ENCODE results near the gene CLMN.

Gene CLMN

GRCh38 chr14:95294834-95295599, 24.7 kb downstream of the CLMN start:
- H3K4me3 ChIP-seq (ENCODE audit: low read depth, low read length), result no peak overlapping the region
- TF ChIP-seq, protein P1, sequence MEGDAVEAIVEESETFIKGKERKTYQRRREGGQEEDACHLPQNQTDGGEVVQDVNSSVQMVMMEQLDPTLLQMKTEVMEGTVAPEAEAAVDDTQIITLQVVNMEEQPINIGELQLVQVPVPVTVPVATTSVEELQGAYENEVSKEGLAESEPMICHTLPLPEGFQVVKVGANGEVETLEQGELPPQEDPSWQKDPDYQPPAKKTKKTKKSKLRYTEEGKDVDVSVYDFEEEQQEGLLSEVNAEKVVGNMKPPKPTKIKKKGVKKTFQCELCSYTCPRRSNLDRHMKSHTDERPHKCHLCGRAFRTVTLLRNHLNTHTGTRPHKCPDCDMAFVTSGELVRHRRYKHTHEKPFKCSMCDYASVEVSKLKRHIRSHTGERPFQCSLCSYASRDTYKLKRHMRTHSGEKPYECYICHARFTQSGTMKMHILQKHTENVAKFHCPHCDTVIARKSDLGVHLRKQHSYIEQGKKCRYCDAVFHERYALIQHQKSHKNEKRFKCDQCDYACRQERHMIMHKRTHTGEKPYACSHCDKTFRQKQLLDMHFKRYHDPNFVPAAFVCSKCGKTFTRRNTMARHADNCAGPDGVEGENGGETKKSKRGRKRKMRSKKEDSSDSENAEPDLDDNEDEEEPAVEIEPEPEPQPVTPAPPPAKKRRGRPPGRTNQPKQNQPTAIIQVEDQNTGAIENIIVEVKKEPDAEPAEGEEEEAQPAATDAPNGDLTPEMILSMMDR (IDR thresholded peaks at IDR 0.05; ENCODE audit: borderline replicate concordance, insufficient read depth, low read depth, low read length), result no peak

- TF ChIP-seq, protein P1 (IDR thresholded peaks at IDR 0.05; ENCODE audit: borderline replicate concordance, insufficient read depth, low read depth, low read length), result no peak
- no peak overlapping the region for H3K4me3 ChIP-seq (ENCODE audit: low read depth, low read length)
Measured at GRCh38 chr14:95294320-95294719, 25.4 kb downstream of the CLMN start.

DNA sequence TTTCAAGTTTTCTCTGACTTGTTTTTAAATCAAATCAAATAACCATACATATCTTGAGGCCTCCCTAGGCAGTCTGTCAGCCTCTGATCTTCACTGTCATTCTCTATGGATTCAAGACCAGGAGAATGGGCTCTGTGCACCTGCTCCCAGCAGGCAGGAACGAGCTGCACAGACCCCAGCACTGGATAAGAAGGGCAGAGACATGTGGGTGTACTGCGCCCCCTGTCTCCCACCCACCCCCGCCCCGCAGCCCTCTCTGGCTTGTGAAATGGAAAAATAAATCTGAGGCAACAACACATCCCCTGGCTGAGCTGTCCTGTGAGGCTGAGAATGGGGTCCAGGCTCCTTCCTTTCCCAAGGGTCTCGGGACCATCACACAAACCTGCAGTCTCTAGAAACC, 26.3 kb downstream of the CLMN start:
- H3K4me3 ChIP-seq (ENCODE audit: low read depth, low read length), result no peak overlapping the region
- TF ChIP-seq, protein P1 (IDR thresholded peaks at IDR 0.05; ENCODE audit: borderline replicate concordance, insufficient read depth, low read depth, low read length), result no peak

DNA sequence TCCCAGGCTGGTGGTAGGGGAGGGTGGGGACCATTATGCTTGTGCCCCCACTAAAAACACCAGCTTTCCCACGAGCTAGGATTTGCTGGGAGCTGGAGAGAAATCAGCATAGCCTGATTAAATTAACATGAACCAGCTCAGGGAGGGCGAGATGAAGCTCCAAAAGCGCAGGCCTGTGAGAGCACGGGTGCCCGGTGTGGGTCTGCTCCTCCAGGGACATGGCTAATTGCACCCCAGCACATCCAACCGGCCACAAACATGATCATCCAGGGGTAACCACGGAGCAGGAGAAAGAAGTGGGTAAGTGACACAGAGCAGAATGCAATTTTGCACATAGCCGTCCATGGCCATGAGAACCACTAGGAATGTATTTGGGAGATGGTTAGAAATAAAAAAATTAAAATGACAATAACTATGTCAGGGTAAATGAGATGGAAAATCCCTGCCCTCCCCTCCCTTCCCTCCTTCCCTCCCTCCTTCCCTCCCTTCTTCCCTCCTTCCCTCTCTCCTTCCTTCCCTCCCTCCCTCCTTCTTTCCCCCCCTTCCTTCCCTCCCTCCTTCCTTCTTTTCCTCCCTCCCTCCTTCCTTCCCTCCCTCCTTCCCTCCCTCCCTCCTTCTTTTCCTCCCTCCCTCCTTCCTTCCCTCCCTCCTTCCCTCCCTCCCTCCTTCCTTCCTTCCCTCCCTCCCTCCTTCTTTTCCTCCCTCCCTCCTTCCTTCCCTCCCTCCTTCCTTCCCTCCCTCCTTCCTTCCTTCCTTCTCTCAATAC, 26.9 kb downstream of the CLMN start:
- no peak overlapping the region for H3K4me3 ChIP-seq (ENCODE audit: low read depth, low read length)
- TF ChIP-seq, protein P1 (IDR thresholded peaks at IDR 0.05; ENCODE audit: borderline replicate concordance, insufficient read depth, low read depth, low read length), result no peak

DNA sequence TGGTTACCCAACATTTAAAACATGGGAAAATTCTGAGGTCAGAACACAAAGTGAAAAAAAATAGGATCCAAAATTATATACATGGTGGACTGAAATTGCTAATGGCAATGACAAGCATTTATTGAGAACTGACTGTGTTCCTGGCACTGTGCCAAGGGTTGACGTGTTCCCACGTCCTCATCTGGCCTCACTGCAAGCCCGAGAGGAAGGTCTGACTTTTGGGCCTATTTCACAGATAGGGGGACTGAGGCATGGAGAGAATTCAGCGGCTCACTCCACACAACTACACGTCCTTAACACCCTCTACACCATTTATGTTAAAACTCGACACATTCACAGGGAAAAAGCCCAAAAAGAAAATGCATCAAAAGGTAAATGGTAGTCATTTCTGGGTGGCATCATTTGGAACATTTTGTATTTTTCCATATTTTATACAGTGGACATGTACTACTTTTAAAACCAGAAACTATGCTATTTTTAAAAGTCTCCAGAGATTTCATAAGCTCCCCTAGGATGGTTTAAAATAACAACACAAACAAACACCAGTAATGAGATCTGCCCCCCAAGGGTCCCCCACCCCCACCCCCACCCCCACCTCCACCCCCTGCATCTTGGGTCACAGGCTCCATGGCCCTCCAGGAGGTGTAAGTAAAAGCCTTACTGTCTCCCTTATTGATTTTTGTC, 27.7 kb downstream of the CLMN start:
- TF ChIP-seq, protein P1 (IDR thresholded peaks at IDR 0.05; ENCODE audit: borderline replicate concordance, insufficient read depth, low read depth, low read length), result no peak
- no peak overlapping the region for H3K4me3 ChIP-seq (ENCODE audit: low read depth, low read length)

DNA sequence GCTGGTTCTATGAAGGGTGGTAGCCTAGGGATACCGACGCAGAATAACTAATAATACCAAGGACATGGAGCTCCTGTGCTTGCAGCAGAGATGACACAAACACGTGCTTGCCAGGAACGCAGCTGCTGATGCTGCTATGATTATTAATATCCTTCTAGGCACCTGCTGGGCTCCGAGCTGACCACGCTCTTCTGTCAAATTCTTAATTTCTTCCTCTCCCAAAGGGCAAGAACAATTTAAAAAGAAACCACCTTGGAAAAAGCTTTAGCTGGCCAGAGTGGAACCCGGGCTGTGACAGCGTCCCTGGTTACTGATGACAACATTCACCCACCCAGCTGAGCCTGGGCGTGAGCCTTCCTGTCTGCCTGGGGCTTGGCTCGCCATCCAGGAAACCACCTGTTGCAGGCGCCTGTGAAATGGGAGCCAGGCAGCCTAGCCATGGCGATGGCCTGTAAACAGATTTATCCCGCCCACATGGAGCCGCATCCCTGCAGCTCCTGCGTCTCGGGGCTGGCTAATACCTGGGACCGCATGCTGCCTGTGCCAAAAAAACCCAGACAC, 28.8 kb downstream of the CLMN start:
- no peak overlapping the region for H3K4me3 ChIP-seq (ENCODE audit: low read depth, low read length)
- TF ChIP-seq, protein P1 (IDR thresholded peaks at IDR 0.05; ENCODE audit: borderline replicate concordance, insufficient read depth, low read depth, low read length), result no peak

Data from GM12875 (cell line).